GM12872 (cell line): ENCODE data around the gene TLCD5.

Experiments
- TF ChIP-seq, protein P1 (sequence below): IDR thresholded peaks from 3 replicates; pipeline ENCODE4 v1.5.1; 2011; ENCODE audit warnings: low read depth, mild to moderate bottlenecking, low read length, moderate library complexity; ENCODE audit not compliant: insufficient read depth

Gene TLCD5

DNA sequence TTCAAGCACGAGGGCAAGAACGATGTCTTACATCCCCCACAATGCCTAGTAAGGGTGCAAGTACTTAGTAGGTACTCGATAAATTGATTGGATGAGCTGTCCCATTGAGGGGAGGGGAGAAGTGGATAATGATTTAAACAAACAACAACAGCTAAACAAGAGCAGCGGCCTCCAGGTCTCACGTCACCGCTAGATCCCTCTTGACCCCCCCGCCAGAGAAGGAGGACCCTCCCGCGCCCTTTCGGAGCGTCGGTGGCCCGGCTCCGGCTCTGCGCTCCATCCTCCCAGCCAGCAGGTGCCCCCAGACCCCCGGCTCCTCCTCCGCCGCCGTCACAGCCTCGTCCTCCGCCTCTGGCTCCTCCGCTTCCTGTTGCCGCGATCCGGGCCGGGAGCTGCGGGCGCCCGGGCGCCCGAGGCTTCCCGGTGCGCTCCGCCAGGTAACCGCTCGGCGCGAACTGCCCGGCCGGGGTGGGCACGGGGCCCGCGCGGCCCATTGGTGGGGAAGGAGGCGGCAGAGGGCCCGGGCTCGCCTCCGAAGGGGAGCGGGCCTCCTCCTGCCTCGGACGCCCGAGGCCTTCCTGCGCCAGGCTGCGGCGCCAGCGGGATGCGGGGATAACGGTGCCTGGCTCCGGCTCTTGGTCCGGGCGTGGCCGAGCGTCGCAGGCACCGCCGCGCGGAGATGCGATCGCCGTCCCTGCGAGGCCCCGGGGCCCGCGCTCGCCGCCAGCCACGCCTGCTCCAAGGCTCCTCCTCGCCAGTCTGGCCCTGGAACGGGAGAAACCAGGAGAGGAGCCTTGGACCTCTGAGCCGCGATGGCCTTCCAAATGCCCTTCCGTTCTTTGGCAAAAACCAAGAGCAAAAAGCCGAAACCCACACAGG is at the start of gene TLCD5:
Gene TLCD5 (plus strand): TSS at position 368 of the 879 bp plus-strand sequence. CDS start 2,143 bp downstream, outside the sequence.
- TF ChIP-seq, protein P1, sequence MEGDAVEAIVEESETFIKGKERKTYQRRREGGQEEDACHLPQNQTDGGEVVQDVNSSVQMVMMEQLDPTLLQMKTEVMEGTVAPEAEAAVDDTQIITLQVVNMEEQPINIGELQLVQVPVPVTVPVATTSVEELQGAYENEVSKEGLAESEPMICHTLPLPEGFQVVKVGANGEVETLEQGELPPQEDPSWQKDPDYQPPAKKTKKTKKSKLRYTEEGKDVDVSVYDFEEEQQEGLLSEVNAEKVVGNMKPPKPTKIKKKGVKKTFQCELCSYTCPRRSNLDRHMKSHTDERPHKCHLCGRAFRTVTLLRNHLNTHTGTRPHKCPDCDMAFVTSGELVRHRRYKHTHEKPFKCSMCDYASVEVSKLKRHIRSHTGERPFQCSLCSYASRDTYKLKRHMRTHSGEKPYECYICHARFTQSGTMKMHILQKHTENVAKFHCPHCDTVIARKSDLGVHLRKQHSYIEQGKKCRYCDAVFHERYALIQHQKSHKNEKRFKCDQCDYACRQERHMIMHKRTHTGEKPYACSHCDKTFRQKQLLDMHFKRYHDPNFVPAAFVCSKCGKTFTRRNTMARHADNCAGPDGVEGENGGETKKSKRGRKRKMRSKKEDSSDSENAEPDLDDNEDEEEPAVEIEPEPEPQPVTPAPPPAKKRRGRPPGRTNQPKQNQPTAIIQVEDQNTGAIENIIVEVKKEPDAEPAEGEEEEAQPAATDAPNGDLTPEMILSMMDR = no peak

DNA sequence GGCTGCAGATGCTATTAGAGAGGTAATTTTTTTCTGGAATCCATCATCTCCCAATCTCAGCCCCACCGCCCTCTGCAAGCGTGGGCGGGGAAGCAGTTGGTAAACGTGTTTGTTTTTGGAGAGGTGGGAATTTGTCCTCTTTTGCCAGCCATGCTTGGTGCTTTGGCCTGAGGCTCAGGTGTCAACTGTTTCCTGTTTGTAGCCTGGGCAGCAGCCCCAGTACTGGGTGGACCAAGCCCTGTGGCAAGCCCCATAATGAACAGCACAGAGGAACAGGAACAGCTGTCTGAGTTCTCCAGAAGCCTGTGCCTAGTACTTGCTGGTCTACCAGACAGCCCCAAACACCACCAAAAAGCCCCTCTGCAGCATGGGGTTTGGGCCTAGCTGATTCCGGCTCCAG is 45.6 kb upstream of the TLCD5 start:
- TF ChIP-seq, protein P1 = no peak

DNA sequence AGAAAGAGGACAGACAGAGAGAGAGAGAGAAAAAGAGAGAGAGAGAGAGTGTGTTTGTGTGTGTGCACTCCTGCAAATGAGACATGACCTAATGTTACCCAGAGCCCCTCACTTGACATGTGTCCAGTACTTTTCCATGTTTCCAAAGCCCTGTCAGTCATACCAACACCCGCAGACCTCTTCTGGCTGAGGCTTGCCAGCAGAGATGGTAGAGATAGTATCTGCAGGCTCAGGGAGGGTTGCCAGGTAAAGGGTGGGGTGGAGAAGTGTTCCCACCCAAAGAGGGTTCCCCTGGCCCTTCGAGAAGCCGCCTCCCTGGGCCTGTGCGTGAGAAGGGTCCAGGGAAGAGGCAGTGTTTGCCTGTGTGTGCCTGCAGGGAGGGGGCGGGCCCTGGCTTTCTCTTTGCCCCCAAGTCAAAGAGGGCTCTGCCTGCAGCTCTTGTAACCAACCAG is 44.5 kb upstream of the TLCD5 start:
- TF ChIP-seq, protein P1 = no peak

DNA sequence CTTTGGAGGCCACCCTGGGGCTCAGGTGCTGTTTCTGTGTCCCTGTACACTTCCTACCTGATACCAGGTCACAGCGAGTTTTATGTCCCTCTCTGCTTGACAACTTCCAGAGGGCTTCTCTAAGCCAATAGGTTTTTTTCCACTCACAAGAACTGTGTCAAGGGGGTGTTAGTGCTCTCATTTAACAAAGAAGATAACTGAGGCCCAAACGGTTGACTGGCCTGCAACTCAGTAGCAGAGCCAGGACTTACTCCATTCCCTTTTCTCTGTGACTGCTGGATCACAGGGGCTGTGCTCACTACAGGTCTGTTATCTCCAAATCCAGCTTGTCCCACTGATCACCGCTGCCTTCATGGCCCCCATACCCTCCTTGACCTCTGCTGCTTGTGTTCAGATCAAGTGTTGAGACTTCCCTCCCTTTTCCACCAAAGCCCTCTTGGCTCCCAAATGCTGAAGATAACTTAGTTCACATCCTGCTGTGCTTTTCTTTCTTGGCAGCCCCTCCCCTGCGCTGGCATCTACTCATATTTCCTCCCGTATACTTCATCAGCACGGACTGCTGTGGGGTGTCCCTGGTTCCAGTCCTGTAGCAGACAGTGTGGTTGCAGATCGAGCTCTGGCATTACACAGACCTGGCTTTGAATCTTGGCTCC is 43.8 kb upstream of the TLCD5 start:
- TF ChIP-seq, protein P1 = no peak

DNA sequence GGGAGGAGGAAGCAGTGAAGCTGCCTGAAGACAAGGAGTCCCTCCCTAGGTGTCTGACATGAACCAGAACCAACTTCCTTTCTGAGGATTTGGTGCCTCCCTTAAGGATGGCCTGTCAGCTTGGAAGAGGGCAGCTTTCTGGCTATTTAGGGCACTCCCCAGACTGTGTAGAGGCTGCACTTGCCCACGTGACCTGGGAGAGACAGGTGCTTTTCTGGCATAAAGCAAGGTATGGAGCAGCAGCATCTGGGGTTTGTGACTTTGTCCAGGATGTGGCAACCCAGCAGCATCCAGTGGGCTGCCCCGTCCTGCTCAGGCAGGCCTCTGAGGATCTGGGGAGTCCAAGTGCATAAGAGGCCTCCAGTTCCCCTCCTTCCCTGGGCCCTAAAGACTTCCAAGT is 42.0 kb upstream of the TLCD5 start:
- TF ChIP-seq, protein P1 = no peak

DNA sequence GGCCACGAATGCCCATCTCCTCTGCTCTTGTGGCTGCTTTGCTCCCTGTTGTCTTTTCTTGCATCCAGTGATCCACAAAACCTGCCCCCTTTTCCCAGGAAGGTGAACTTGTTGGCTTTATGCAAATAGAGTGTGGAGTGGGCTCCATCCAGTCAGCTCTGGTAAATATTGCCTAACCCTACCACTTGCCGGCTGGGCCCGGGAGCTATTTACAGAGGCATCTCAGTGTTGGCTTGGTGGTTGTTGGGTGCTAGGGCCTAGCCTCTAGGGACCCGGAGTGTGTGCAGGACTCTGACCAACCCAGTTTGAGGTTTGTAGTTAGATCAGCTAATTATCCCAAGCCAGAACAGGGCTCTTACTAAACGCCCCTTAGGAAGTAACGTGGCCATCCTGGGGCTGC is 40.8 kb upstream of the TLCD5 start:
- TF ChIP-seq, protein P1 = no peak

DNA sequence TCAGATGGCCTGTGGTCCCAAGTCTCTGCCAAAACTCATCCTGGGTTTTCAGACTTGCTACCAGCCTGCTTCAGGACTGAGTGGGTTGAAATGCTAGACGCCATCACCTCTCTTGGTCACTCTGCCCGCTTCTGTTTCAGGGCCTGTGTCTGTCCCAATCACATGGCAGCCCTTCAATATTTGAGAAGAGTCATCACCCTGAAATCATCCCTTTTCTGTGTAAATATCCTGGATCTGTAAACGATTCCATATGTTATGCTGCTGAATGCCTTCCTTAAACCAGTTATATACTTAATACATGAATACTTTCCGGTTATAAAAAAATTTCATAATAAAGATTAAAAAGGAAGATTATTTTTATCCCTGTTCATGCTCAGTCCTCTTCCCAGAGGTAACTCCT is 39.8 kb upstream of the TLCD5 start:
- TF ChIP-seq, protein P1 = no peak
